GM12873 (cell line): Measurements from ENCODE around the gene ACADSB.

Experiments used
- CTCF ChIP-seq: IDR thresholded peaks from 2 replicates; pipeline ENCODE4 v1.5.1; 2012; ENCODE audit warnings: low read depth, mild to moderate bottlenecking, moderate library complexity, low read length, control low read depth; ENCODE audit not compliant: insufficient read depth; ENCODE audit errors: missing control alignments

Gene ACADSB

GRCh38 chr10:123039632-123039930 lies 30.8 kb downstream of the ACADSB start:
- TF ChIP-seq CTCF: no peak

- no peak for TF ChIP-seq CTCF
Measured at GRCh38 chr10:123042708-123043408, 34.1 kb downstream of the ACADSB start.

GRCh38 chr10:123043409-123043925 lies 34.7 kb downstream of the ACADSB start:
- peak; percentile 86 for TF ChIP-seq CTCF

- TF ChIP-seq CTCF: no peak
Measured at GRCh38 chr10:123044391-123044790, 35.6 kb downstream of the ACADSB start.

GRCh38 chr10:123045961-123046731 lies 37.3 kb downstream of the ACADSB start:
- TF ChIP-seq CTCF: no peak

GRCh38 chr10:123057968-123058367 lies 49.2 kb downstream of the ACADSB start:
- no peak for TF ChIP-seq CTCF

GRCh38 chr10:123061865-123062264 lies 53.1 kb downstream of the ACADSB start:
- TF ChIP-seq CTCF: no peak
